Lung (tissue), 12 donors: ENCODE results near the gene MCHR2. TPM values are rescaled to one million over a fixed set of nuclear protein-coding genes. Genes with fewer than 3 reads are reported as not detected.

Source experiments
- ATAC-seq: fragments of 200-7000 bp; cut with Tn5 transposase; one replicate; pipeline ENCODE4 v1.9.1; 2020; ENCODE audit warnings: moderate number of reproducible peaks; ENCODE audit not compliant: insufficient read depth, low FRiP score
- DNase-seq, 3 donors: peaks; one replicate each; pipeline ENCODE4 v3.0.0-alpha.2; 2013 to 2017
- H3K27ac ChIP-seq, 2 donors: one replicate each; pipeline ENCODE4 v1.5.1; 2013; ENCODE audit warnings: mild to moderate bottlenecking in 2 of 2, moderate library complexity in 2 of 2, control low read depth in 1 of 2, inconsistent platforms in 1 of 2, low read depth in 1 of 2, low read length in 1 of 2
- H3K27me3 ChIP-seq, 3 donors: one replicate each; pipeline ENCODE4 v1.5.1; 2013; ENCODE audit warnings: low read length in 2 of 3; ENCODE audit not compliant: control insufficient read depth in 3 of 3, insufficient read depth in 3 of 3
- H3K36me3 ChIP-seq, 4 donors: one replicate each; pipeline ENCODE4 v1.5.1; 2013; ENCODE audit warnings: low read length in 4 of 4, mild to moderate bottlenecking in 1 of 4, moderate library complexity in 1 of 4; ENCODE audit not compliant: control insufficient read depth in 4 of 4, insufficient read depth in 4 of 4
- H3K4me1 ChIP-seq, 5 donors: one replicate each; pipeline ENCODE4 v1.5.1; 2013; ENCODE audit warnings: low read length in 5 of 5, mild to moderate bottlenecking in 2 of 5, moderate library complexity in 1 of 5; ENCODE audit not compliant: control insufficient read depth in 5 of 5, insufficient read depth in 5 of 5
- H3K4me3 ChIP-seq: one replicate; pipeline ENCODE4 v1.5.1; 2013; ENCODE audit warnings: mild to moderate bottlenecking, control low read depth, moderate library complexity
- H3K9ac ChIP-seq, 2 donors: one replicate each; pipeline ENCODE4 v1.5.1; 2013; ENCODE audit warnings: low read length in 2 of 2, control low read depth in 1 of 2; ENCODE audit not compliant: insufficient read depth in 1 of 2
- H3K9me3 ChIP-seq, 4 donors: one replicate each; pipeline ENCODE4 v1.5.1; 2013; ENCODE audit warnings: low read length in 3 of 4, mild to moderate bottlenecking in 1 of 4, moderate library complexity in 1 of 4; ENCODE audit not compliant: control insufficient read depth in 4 of 4, insufficient read depth in 3 of 4
- CTCF ChIP-seq: IDR thresholded peaks from 2 replicates; pipeline ENCODE4 v1.5.1; 2012; ENCODE audit warnings: mild to moderate bottlenecking; ENCODE audit errors: control extremely low read depth, extremely low read depth
- WGBS, 2 donors: extraction: QIAGEN DNeasy Blood & Tissue Kit; methylation state at CpG; one replicate each; pipeline ENCODE4 v1.1.7; 2013; 5-methylcytosine and 5-hydroxymethylcytosine counted together
- polyA plus RNA-seq, 2 donors: library from polyadenylated mRNA; stranded (reverse); fragments of 200-250 nt; gene quantifications; one replicate each; pipeline ENCODE4 v1.2.1, GENCODE V29; 2013
- total RNA-seq, 2 donors: library from RNA; depleted of rRNA in 1 of 2; stranded (reverse); fragments of >200 nt in 1 of 2; gene quantifications; one replicate each; pipeline ENCODE4 v1.2.1, GENCODE V29; 2014 to 2021
- donor health status: control.
- donor health status: control.
- donor health status: Bipolar disorder and iron deficiency.
- donor health status: healthy.
- donor health status: DM: yes; HTN: yes; CAD: no.

MCHR2 gene
- total and polyA plus RNA-seq, 4 donors, result not detected

GRCh38 chr6:100022847-100023246, 28.8 kb upstream of the MCHR2 start:
- H3K27ac ChIP-seq, result no peak overlapping the region
- H3K9me3 ChIP-seq, result no peaks in the 10 kb centered on the region
- no peaks in the 10 kb centered on the region for H3K36me3 ChIP-seq
- H3K4me1 ChIP-seq, result no peaks in the 10 kb centered on the region
- H3K27me3 ChIP-seq, result no peaks in the 10 kb centered on the region
- TF ChIP-seq CTCF, result no peak
- 84 to 89% methylated on average over 3 of the region's 3 CpGs for WGBS, 2 donors
- no peak overlapping the region for H3K9ac ChIP-seq
- DNase-seq, result no peak
- no peak overlapping the region for H3K4me3 ChIP-seq
- ATAC-seq, result no peak

- TF ChIP-seq CTCF, result no peak
- ATAC-seq (no peak), DNase-seq (no peak)
- no peaks in the 10 kb centered on the region for H3K27me3 ChIP-seq
- no peak overlapping the region for H3K27ac ChIP-seq
- H3K4me3 ChIP-seq, result no peak overlapping the region
- no peaks in the 10 kb centered on the region for H3K36me3 ChIP-seq
- H3K4me1 ChIP-seq, result no peaks in the 10 kb centered on the region
- peaks cover 0 to 3% (median 0%) of the 10 kb centered on the region in 4 donors for H3K9me3 ChIP-seq
- WGBS, 2 donors, result 86 to 89% methylated on average over 6 of the region's 6 CpGs
- H3K9ac ChIP-seq, result no peak overlapping the region
Measured at GRCh38 chr6:100008857-100009256, 14.8 kb upstream of the MCHR2 start.

GRCh38 chr6:100001915-100002388, 7.9 kb upstream of the MCHR2 start:
- H3K27ac ChIP-seq, result no peak overlapping the region
- ATAC-seq (peak; percentile 90), DNase-seq (peak; percentile 48 to 62 (median 48))
- H3K4me1 ChIP-seq, result no peaks in the 10 kb centered on the region
- no peaks in the 10 kb centered on the region for H3K36me3 ChIP-seq
- peak; percentile 46 for TF ChIP-seq CTCF
- no peak overlapping the region for H3K9ac ChIP-seq
- no peak overlapping the region for H3K4me3 ChIP-seq
- H3K27me3 ChIP-seq, result peaks cover 0 to 9% (median 3%) of the 10 kb centered on the region in 3 donors
- WGBS, 2 donors, result 2 to 8% methylated on average over 3 of the region's 3 CpGs
- H3K9me3 ChIP-seq, result peaks cover 0 to 3% (median 0%) of the 10 kb centered on the region in 4 donors

- H3K27me3 ChIP-seq, result peaks cover 7 to 50% (median 26%) of the 10 kb centered on the region in 3 donors
- no peak overlapping the region for H3K27ac ChIP-seq
- H3K36me3 ChIP-seq, result no peaks in the 10 kb centered on the region
- H3K4me3 ChIP-seq, result no peak overlapping the region
- no peaks in the 10 kb centered on the region for H3K9me3 ChIP-seq
- no peak for DNase-seq
- no peak for TF ChIP-seq CTCF
- no peak for ATAC-seq
- no peak overlapping the region for H3K9ac ChIP-seq
- H3K4me1 ChIP-seq, result no peaks in the 10 kb centered on the region
Measured at GRCh38 chr6:99997141-99997540, 3.1 kb upstream of the MCHR2 start.
